Amniotic stem cell (primary cell): Measurements from ENCODE around the gene TCF7.
A peak's percentile ranks its signal among the peaks of the same experiment; 100 is the strongest.

Experiments used
- DNase-seq: peaks from one replicate; lab custom pipeline; 2025; lab: John Stamatoyannopoulos, UW

TCF7 gene

DNA sequence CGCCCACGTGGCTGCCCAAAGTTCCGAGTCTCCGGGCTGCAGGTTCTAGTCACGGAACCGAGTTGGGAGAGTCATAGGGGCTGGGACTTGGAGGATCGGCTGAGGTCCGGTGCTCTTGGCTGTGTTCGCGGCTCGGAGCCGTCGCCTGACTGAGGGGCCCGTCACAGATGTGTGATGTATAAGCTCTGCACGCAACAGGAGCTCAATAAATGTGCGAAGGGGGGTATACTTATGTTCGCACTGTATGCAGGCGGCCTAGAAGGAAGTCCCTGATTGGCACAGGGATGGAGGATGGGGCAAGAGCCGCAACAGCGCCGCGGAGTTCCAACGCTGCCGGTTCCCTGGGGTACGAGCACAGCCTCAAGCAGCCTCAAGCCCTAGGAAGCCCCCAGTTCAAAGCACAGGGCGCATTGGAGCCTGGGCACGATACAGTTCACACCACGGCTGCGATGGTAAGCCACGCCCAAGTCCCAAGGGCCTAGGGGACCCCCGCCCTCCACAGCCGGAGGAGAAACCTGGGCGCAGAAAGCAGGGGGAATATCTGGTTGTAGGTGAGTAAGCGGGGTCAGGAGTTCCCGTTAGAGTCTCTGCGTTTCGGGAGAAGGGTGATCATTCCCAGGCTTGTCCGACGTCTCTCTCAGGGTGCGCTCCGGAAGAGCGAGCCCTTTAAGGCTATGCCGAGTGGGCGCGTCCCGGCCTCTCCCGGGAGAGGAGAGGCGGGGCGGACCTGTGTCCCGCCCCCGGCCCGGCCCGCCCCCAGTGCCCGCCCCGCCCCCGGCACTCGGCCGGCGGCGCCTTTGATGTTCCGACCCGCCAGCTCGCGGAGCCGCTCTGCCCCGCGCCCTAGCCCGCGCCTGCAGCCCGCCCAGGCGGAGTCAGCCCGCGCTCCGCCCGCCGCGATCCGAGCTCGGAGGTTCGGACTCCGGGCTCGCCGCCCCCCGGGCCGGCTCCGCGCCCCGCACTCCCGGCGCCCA is at the start of gene TCF7:
Gene TCF7 (plus strand): TSS at position 780 of the 974 bp plus-strand sequence. CDS start 226 bp downstream, outside the sequence.
- peak; percentile 29 for DNase-seq

DNA sequence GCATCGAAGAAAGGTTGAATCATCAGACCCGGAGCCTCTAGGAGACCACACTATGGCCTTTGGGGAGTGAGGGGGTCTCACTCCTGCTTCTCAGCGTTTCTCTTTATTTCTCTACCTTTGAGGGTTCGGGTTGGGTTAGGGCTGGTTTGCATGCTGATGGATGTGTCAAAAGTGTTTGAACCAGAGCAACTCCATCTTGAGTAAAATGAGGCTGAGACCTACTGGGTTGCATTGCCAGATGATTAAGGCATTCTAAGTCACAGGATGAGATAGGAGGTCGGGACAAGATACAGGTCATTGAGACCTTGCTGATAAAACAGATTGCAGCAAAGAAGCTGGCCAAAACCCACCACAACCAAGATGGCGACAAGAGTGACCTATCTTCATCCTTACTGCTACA is 44.9 kb upstream of the TCF7 start:
- no peak for DNase-seq

DNA sequence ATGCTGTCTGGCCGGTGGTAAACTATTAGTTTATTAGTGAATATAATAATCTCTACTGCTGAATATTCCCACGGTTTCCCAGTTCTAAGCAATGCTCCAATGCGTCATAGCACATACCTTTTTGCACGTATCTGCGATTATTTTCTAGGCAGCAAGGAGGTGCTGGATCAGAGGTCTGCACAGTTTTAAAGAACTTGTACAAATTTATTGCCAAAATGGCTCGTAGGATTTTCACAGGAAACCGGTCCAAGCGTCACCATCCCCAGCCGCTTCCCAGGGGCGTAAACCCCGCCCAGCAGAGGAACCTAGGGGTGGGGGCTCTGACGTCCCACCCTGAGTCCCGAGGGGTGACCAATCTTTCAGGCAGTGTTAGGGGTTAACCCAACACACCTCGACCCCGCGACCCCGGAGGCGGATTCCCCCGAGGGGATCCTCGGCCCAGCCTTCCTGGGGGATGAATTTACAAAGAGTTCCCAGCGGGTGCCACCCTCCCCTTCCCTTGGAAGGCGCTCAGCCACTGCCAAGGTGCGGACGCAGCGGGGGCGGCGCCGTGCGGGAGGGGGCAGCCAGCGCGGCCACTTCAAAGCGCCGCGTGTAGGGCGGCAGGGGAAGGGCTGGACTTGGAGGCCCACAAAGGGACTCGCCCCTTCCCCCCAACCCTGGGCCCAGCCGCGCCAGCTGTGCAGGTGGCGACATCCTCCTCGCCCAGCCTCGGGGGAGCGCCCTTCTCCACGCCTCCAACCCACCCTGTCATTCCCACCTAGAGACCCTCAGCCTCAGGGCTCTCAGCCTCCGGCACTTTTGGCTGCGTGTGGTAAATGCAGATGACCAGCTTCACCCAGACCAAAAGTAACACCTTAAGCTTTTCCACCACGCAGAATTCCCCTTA is 43.5 kb upstream of the TCF7 start:
- DNase-seq = no peak

DNA sequence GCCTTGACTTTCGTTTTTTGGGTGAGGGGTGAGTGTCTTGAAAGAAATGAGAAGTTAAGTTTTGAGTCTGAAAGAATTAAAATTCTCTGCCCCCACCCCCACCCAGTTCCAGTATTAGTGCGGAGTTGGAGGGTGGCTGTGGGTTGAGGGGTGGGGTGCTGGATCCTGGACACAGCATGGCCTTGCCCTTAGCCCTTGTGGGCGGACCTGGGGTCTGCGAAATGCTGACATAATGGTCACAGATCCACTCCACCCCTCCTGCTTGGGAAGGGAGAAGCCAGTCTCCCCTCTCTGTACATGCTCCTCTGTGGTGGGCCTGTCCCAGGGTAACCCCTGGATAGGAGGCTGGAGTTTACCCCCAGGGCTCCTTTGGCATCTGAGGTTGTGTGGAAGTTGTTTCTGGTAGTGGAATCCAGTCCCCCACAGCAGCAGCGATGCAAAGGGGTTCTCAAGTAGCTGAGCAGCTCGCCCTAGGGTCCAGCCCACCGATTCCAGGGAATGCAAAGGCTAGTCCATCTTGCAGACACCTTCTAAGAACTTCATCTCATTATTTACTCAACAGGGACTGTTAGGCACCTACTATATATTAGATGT is 42.8 kb upstream of the TCF7 start:
- no peak for DNase-seq

DNA sequence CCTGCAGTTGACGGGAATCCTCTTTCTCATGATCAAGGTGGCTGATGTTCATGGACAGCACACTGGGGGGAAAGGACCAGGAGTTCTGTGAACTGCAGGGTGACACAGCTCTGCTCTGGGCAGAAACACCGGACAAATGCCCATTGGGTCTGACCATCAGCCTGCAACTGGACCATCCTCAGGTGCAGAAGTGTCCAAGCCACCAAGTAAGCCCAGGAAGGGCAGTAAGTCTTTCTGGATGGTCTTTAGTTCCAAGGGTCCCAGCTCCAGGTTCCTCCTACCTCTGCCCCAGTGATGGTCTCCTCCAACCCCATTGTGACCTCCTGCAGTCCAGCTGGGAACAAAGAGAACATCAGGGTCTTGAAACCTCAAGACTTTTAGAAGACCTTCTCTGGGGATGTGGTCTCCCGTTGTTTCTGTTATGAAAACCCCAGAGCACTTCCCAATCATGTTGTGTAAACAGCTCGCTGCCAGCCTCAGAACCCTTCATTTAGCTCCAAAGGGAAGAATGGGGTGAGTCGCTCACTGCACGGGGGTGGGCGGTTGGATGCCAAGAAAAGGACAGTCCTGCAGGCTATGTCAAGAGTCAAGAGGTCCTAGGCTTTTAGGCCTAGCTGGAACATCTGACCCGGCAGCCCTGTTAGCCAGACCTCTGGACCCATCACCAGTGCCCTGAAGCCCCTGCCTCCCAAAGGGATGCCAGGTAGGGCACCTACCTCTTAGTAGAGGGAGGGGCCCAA is 41.8 kb upstream of the TCF7 start:
- DNase-seq = no peak

DNA sequence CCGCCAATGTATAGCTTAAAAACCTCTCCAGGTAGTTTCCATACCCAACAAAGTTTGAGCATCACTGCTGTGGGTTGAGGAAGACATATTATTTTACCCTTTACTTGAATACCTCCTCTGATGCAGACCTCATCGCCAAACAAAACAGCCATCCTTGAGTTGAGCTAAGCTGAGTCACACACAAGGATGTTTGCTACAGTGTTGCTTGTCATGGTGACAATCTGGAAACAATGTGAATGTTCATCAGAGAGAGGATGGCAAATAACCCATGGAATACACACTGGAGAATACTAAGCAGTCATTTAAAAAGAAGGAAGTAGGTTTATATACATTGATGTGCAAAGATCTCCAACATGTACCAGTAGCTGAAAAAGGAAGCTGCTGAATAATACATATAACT is 41.1 kb upstream of the TCF7 start:
- DNase-seq = no peak

DNA sequence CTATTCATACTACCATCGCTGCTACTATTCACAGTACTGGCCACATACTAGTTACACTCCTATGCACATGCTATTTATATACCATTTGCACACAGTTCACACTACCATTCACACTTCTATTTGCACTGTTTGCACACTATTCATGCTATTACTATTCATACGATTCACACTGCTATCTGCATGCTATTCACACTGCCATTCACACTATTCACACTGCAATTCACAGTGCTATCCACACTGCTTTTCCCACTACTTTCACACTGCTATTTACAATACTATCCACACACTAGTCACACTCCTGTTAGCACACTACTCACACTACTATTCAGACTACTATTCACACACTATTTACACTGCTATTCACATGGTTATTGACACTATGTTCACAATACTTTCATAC is 39.4 kb upstream of the TCF7 start:
- no peak for DNase-seq

DNA sequence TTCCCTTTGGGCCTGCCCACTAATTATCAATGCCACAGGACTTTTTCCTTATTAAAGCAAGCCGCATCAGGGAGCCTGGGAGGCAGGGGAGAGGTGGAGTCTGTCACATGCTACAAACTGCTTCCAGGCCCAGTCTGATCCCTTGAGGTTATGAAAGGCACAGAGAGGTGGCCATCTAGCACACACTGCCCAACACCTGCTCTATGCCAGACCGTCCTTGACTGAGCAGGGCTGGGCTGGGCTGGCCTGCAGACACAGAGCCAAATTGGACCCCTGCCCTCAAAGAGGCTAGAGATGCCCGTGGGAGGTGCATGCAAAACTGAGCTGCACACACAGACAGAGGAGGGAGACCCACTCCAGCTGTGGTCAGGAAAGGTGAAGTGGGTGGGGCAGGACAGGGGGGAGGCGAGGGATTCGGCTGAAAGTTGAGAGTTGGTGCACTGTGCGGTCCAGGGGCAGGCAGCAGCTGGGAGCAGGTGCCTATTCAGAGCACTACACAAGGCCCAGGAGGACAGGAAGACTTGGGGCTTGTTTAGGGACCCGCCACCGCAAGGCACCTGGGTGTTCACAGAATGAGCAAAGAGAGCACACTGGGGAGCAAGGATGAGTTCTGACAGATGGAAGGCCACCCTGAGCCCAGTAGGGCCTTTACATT is 36.4 kb upstream of the TCF7 start:
- no peak for DNase-seq

DNA sequence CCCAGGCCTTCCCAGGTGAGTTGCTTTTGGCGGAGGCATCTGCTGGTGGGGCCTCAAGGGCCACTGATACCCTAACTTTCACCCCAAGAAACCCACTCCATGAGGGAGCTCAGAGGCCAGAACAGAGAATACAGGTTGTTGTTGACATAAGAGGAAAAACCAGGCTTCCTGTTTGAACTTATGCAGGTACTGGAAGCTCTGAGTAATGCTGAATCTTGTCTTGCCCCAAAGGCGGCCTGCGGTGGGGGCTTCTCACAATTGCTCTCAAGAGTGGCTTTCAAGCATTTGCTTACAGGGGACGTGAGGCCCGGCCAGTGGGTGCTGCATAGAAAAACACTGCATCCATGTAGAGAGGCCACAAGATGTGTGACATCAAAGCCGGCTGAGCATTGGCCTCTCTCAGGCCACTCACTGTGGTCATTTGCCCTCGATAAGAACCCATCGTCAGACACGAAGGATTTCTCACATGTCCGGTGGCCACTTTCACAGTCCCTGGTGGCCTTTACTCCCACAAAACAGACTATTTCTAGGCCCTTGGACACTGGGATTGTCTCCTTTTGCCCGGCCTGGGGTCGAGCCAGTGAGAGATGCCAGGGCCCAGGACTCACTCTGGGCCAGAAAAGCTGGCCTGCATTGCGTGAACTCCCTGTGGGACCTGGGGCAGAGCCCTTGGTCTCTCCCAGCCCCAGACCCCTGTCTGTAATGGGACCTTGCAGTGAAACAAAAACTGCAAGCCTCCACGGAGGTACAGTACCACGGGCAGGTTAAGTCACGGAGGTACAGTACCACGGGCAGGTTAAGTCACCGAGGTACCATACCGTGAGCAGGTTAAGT is 34.5 kb upstream of the TCF7 start:
- no peak for DNase-seq

DNA sequence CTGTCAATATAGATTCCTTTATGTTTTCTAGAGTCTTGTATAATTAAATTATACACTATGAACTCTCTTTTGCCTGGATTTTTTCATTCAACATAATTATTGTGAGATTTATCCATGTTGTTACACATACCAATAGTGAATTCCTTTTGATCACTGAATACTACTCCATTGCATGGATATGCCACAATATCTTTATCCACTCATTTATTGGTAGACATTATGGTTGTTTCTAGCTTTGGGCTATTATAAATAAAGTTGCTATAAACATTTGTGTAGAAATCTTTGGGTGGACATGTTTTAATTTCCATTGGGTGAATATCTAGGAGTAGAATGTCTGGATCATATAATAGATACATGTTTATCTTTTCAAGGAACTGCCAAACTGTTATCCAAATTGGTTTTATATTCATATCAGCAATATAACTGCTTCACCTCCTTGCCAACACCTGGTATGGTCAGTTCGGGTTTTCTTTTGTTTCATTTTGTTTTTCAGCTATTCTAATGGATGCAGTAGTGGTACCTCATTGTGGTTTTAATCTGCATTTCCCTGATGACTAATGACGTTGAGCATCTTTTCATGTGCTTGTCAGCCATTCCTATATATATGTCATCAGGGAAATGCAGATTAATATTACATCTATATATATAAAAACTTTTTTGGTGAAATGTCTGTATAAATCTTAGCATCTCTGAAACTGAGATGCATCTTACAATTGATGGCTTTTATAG is 32.1 kb upstream of the TCF7 start:
- DNase-seq = no peak

DNA sequence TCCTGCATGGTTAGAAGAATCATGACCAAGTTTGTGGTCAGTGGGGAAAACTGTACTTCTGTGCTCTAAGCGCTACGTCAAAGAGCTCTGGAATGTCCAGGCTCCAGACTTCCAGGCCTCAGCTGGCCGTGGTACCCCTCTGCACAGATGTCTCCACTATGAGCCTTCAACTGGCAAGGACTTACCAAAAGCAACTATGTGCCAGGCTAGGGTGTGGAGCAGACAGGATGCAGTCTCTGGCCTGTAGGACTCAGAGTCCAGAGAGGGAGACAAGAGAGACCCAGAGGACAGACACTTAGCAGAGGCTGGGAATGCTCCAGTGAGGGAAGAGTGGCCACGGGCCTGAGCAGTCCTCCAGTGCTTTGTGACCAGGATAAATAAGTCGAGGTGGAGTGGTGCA is 31.0 kb upstream of the TCF7 start:
- DNase-seq = no peak

DNA sequence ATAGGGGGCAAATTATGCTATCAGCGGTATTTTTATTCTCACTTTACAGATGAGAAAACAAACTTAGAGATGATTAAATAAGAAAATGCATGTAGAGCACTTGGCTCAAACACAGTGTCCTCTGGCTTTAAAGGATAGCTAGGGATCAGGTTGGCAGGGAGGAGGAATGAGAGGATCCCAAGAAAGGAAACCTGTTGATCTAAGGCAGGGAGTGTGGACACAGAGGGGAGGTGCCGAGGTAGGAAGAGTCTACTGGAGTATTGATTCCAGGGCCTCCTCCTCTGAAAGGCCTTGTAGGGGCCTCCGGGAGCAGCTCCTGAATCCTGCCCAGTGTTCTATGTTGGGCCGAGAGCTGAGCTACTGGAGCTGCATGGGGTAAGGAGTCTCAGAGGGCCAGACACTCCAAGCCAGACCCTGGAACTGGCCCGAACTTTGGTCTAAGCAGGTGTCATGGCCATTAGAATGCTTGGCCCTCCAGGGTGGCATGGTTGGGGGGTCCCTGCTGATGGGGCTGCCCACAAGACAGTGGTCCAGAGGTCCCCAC is 30.4 kb upstream of the TCF7 start:
- DNase-seq = no peak

DNA sequence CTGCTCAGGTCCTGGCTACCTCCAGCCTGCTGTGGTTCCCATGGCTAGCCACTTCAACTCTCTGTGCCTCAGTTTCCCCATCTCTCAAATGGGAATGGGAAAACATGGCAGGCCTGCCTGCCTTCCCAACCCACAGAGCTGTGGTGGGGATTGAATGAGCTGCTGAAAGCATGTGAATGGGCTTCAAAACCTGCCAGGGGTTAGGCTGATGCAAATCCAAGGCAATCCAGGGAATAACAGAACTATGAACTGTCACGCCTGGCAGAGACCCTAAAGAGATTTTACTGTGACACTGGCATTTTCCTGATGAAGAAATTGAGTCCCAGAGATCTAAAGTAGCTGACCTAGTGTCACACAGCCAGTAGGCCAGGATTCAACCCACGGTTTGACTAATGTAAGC is 29.9 kb upstream of the TCF7 start:
- DNase-seq = no peak

DNA sequence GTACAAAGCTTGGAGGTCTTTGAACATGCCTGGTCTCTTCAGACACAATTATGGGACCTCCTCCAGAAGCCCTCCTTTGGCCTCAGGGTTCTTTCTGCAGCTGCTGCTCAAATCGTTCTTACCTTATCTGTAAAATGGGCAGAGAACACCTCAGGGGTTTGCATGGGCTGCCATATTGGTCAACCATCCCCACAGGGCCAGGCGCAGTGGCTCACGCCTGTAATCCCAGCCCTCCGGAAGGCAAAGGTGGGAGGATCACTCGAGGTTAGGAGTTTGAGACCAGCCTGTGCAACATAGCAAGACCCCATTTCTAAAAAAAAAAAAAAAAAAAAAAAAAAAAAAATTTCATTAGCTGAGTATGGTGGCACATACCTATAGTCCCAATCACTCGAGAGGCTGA is 29.1 kb upstream of the TCF7 start:
- no peak for DNase-seq

DNA sequence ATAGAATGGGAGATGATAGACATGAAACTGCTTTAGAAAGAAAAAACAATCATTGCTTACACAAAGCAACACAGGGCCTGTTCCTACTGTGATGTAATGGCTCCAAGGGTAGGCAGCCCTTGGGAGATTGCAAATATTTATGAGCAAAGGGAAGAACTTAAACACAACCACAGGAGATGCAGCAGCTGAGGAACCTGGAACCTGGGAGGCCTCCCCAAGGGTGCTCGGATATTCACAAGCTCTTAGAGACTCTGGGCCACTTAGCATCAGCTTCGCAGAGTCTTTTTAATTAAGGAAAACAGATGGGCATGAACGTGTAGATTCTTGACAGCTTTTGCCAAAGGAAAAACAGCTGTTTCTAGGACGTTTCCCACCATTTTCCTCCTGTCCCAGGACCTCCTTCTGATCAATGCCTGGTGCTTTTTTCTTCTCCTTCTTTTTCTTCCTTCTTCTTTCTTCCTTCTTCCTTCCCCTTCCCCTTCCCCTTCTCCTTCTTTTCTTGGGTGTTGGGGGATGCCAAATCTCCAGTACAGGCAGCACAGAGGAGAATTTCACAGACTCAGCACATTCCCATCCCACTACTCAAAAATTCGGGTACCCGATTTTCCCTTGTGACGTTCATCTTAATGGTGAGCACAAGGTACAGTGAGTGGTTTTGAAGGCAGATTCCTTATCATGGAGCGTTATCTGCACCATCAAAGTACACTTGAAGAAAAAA is 28.1 kb upstream of the TCF7 start:
- no peak for DNase-seq

DNA sequence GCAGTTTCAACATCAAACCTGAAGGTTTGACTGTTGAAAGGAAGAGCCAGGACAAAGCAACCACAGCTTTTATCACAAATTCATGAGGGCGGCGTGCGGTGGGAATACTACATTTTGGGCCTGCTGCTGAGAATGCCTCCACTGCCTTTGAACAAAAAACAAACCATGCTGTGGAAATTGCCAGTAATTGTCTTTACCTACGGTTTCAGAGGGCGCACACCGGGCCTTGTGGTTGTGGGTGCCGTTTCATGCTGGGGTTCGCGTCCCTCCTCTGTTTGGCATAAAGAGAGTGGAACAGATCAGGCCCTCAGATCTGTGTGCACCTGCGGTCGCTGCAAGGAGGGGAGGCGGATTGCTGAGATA is 27.6 kb upstream of the TCF7 start:
- no peak for DNase-seq

DNA sequence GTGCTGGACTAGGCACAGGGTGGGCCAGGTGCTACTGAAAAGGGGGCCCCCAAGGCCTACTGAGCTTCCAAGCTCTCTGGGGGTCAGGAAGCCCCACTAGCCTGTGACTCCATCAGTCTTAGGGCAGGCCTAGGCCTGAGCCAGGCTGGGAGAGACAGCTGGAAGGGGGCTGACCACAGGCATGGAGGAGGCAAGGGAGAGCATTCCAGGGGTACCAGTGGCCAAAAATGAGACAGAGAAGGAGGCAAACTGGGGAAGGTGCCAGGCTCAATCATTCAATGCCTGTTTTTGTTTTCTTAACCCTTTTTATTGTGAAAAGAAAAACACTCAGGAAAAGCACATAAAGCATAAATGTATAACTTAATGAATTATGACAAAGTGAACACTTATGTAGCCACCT is 26.2 kb upstream of the TCF7 start:
- DNase-seq = no peak

DNA sequence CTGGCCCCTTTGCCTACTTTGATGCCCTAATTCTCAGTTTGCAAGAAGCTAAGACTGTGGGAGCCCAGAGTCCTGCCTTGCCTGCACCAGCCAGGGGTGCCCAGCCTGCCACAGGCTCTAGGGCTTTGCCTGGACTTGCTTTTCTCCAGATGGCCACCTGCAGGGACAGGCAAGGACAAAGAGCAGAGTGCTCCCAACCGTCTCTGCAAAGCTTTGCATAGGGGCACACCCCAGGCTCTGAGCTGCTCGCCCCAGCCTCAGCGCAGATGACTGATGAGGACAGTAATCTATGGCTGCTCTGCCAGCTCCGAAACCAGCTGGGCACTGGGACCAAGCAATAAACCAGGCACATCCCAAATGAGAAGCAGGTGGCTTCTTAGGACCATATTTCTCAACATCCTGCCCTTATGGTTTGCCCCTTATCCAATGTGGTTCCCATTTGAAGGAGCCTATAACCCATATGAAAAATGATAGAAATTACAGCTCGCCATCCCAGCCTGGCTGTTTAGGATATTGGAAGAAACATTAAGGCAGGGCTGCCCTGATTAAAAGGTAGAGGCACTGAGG is 25.4 kb upstream of the TCF7 start:
- DNase-seq = no peak
